HG02759 (cell line): ENCODE measurements around the gene BRME1.

Source experiments
- ATAC-seq: cut with Tn5 transposase; IDR thresholded peaks from one replicate; pipeline ENCODE4 v1.9.1; 2021; ENCODE audit warnings: mild to moderate bottlenecking, moderate library complexity; ENCODE audit not compliant: unreplicated experiment

BRME1 gene

GRCh38 chr19:13905634-13906520 is at the start of gene BRME1, which contains the start of gene CC2D1A:
Gene BRME1 (minus strand): TSS chr19:13906117. CDS start chr19:13904892, 1,225 bp downstream.
Gene CC2D1A (plus strand): TSS chr19:13906201. CDS start chr19:13906442, 241 bp downstream.
- ATAC-seq, result peak; percentile 96

- no peak for ATAC-seq
Observed at GRCh38 chr19:13954185-13954584, 48.3 kb upstream of the BRME1 start.

DNA sequence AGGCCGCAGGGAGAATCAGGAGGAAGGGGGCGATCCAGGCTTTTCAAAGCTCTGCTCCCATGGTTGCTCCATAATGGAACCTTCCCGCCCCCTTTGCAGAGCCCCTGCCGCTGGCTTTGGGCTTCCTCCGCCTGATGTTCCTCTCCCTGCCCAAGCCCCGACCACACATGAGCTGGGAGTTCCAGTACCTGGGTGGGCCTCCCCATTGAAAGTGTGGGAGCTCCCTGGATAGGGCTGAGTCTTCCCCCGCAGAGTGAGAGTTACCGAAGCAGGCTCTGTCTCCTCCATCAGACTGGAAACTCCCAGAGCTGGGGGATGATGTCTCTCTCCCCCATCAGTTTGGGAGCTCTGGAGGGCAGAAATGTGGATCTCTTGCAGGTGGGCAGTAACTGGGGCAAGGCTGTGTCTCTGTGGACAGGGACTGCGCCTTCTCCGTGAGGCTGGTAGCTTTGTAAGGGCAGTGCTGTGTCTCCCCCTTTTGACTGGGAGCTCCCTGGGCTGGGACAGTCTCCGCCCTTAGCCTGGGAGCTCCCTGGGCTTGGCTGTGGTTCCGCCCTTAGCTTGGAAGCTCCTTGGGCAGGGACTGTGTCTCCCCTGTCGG is 47.1 kb upstream of the BRME1 start:
- ATAC-seq, result no peak

DNA sequence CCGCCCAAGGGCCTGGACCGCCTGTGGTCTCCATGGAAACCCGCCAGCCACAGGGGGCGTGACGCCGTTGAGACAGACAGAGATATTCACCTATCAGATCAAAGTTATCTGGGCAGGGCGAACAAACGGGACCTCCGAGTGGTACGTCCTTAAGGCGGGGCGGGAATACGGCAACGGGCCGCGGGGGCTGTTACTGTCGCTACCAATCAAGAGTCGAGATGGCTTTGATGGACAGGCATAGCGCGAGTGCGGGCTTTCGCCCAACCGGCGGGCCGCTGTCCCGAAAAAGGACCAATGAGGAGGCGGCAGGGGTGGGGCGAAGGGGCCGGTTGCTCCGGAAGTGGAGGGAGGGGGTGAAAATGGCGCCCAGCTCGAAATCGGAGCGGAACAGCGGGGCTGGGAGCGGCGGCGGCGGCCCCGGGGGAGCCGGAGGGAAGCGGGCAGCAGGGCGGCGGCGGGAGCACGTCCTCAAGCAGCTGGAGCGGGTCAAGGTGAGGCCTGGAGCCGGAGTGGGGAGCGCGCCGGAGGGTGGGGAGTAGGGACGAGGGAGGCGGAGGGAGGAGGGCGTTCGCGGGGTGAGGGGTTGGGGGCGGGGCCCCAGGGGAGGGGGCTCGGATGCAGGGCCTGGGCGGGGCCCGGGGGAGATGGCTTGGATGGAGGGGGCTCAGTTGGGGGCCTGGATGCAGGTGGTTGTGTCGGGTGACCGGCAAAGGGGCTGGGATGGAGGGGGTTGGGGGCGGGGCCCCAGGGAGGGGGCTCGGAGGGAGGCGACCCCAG is 46.4 kb upstream of the BRME1 start, which contains the start of gene DCAF15:
Gene DCAF15 (plus strand): TSS at position 356 of the 777 bp plus-strand sequence. CDS start 4 bp downstream, at position 360.
- ATAC-seq, result peak; percentile 98

DNA sequence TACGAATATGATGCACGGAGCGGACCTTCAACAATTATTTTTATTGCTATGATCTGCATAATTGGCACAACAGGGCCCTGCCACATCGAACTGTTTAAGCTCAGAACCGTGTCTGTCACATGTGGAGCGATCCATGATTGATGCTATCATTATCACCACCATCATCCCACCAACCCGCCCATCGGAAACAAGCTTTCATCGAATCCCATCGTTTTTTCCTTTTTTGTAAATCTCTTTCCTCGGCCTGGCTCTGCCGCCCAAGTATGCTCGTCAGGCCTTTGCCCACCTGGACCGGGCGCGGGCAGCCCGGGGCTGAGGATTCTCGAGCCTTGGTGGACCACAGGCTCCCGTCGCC is 45.9 kb upstream of the BRME1 start:
- ATAC-seq, result no peak

GRCh38 chr19:13951043-13951442 is 45.1 kb upstream of the BRME1 start:
- ATAC-seq, result no peak

GRCh38 chr19:13946414-13946813 is 40.5 kb upstream of the BRME1 start:
- ATAC-seq, result no peak

DNA sequence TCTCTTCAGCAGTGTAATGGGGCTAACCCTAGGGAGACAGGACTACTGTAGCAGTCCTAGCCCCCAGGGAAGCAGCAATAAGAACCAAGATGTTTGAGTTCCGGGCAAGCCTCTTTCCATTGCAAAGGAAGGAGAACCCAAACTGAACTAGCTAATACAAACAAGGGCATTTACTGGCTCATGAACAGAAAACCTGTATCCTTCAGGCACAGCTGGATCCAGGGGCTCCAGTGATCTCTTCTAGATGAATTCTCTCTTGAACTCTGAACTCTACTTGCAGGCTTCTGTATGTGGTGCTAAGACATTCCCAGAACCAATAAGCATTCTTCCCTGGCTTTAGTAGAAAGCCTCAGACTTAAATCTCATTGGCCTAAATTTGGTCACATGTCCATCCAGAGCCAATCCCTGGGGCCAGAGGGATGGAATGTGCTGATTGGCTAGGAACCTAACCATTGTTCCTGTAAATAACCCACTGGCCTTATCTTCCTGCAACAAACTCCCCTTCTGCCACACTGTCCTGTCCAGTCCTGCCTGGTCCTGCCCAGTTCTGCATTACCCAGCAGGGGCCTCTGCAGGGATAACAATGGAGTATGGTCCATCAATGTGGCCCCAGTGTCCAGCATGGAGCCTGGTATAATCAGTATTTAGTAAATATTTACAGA is 36.2 kb upstream of the BRME1 start:
- no peak for ATAC-seq

GRCh38 chr19:13938301-13939064 is 32.6 kb upstream of the BRME1 start, which contains the start of gene PODNL1:
Gene PODNL1 (minus strand): TSS chr19:13938417. CDS start chr19:13938181, 236 bp downstream.
- ATAC-seq, result no peak

- ATAC-seq, result no peak
Observed at GRCh38 chr19:13937479-13938300, 31.8 kb upstream of the BRME1 start.

DNA sequence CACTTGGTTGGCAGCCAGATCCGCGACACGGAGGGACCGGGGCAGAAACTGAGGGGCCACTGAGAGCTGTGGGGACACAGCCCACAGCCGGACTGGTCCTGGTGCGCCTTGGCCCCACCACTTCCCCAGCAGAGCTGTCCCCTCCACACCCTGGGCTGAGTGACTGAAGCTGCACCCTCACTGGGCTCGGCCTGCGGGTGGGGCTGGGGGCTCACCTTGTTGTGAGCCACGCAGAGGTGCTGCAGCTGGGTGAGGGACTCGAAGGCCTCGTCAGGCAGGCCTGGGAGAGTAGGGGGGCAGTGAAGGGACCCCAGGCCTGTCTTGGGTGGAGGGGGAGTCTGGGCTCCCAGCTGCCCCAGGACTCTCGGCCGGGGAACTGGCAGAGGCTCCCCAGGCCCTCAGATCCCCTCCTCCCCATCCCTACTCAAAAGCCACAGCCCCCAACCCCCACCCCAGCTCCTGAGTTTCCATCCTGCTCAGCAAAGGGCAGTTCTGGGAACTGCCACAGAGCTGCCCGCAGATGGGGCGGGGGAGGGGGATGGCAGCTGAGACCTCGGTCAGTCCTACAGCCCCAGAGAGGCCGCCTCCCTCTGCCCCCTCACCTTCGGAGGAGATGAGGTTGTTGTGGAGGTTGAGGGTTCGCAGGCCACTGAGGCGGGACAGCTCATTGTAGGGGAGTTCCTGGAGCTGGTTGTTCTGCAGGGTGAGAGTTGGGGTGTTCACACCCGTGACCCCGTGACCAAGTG is 30.0 kb upstream of the BRME1 start:
- ATAC-seq, result no peak

GRCh38 chr19:13934785-13935109 is 28.8 kb upstream of the BRME1 start:
- no peak for ATAC-seq

DNA sequence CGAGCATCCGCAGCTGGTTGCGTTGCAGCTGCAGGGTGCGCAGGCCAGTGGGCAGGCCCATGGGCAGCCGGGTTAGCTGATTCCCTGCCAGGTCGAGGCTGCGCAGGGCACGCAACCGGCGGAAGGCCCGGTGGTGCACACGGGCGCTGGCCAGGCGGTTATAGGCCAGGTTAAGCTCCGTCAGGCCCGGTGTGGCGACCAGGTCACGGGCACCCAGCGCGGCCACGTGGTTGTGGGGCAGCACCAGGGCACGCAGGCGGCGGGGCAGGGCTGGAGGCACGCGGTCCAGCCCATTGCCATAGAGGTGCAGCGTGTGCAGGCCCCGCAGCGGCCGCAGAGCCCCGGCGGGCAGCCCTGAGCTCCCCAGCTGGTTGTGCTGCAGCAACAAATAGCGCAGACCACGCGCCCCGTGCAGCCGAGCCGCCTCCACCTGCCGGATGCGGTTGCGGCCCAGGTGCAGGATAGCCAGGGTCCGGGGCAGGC is 27.0 kb upstream of the BRME1 start:
- no peak for ATAC-seq

DNA sequence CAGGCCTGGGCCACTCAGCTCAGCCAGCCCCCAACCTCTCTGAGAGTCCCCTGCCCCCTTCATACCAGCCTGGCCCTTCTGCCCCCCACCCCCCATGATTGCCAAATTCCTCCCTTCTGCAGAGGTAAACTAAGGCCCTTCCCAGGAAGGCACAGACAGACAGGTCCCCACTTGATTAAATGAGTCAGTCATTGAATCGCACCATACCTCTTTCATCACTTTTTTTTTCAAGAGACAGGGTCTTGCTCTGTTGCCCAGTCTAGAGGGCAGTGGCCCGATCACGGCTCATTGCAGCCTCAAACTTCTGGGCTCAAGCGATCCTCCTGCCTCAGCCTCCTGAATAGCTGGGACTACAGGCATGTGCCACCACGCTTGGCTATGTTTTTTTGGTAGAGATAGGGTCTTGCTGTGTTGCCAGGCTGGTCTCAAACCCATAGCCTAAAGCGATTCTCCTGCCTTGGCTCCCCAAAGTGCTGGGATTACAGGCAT is 26.3 kb upstream of the BRME1 start:
- no peak for ATAC-seq

- ATAC-seq, result no peak
Observed at GRCh38 chr19:13931391-13932148, 25.7 kb upstream of the BRME1 start.

DNA sequence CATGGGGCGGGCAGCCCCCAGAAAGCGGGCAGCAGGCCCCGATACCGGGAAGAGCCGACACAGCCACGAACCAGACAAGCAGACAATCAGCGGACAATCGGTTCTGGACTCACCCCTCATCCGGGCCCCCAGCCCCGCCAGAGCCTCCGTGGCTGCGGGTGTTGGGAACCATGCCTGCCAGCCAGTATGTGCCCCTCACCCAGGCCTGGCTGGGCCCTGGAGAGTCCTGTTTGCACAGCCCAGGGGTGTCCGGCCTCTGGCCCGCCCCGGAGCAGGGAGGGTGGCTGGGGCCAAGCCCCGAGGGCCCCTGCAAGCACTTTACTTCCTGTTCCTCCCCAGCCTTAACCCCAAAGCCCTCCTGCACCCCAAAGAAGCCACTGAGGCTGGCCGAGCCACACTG is 24.5 kb upstream of the BRME1 start:
- ATAC-seq, result no peak

GRCh38 chr19:13929956-13930355 is 24.0 kb upstream of the BRME1 start:
- ATAC-seq, result no peak

DNA sequence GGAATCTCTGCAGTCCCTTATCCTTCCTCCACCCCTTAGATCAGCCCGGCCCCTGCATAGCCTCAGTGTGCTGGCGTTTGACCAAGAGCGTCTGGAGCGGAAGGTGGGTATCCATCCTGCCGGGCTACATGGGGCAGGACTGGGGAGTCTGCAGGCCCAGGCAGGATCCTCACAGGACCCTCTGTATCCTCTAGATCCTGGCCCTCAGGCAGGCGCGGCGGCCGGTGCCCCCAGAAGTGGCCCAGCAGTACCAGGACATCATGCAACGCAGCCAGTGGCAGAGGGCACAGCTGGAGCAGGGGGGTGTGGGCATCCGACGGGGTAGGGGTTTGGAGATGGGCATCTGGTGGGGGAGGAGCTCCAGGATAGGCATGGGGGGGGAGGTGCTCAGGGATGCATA is 23.4 kb upstream of the BRME1 start:
- ATAC-seq, result no peak
